NCI-H446 treated with DMSO at 0.1 percent for 48 hours (cell line): ENCODE results near the gene USH1G.

Experiments
- DNase-seq: peaks from one replicate; lab custom pipeline; 2025; lab: John Stamatoyannopoulos, UW

USH1G gene

GRCh38 chr17:74954115-74954514 is 31.1 kb upstream of the USH1G start:
- no peak for DNase-seq

GRCh38 chr17:74953134-74953687 is 30.2 kb upstream of the USH1G start:
- no peak for DNase-seq

GRCh38 chr17:74952431-74953133 is 29.5 kb upstream of the USH1G start:
- DNase-seq = no peak

GRCh38 chr17:74951680-74952421 is 28.8 kb upstream of the USH1G start:
- no peak for DNase-seq

- DNase-seq = no peak
These were observed 28.0 kb upstream of the USH1G start for GRCh38 chr17:74951065-74951464.

- DNase-seq = no peak
These were observed 27.2 kb upstream of the USH1G start for GRCh38 chr17:74950207-74950606.

- no peak for DNase-seq
These were observed 26.5 kb upstream of the USH1G start for GRCh38 chr17:74949455-74950115.

GRCh38 chr17:74947041-74947754 is 24.1 kb upstream of the USH1G start:
- DNase-seq = no peak

- no peak for DNase-seq
These were observed 23.6 kb upstream of the USH1G start for GRCh38 chr17:74946641-74947040.

- DNase-seq = no peak
These were observed 22.5 kb upstream of the USH1G start for GRCh38 chr17:74945543-74945942.

GRCh38 chr17:74943808-74944522 is 20.9 kb upstream of the USH1G start:
- DNase-seq = no peak

- no peak for DNase-seq
These were observed 18.2 kb upstream of the USH1G start for GRCh38 chr17:74941128-74941725.

- no peak for DNase-seq
These were observed 16.5 kb upstream of the USH1G start for GRCh38 chr17:74939534-74939933.

GRCh38 chr17:74938194-74938950 is 15.3 kb upstream of the USH1G start:
- DNase-seq = no peak

GRCh38 chr17:74937064-74938051 is 14.3 kb upstream of the USH1G start:
- DNase-seq = no peak

GRCh38 chr17:74936470-74936799 is 13.4 kb upstream of the USH1G start:
- no peak for DNase-seq

- no peak for DNase-seq
These were observed 12.8 kb upstream of the USH1G start, which contains the start of gene OTOP3 for GRCh38 chr17:74935585-74936469. Gene OTOP3 (plus strand): TSS chr17:74935898. CDS start chr17:74935922, 24 bp downstream.

- DNase-seq = no peak
These were observed 12.0 kb upstream of the USH1G start for GRCh38 chr17:74935048-74935447.
